Spinal cord (tissue), 10 donors: Measurements from ENCODE around the gene OCIAD1. TPM values are rescaled to one million over a fixed set of nuclear protein-coding genes. Genes with fewer than 3 reads are reported as not detected.

Experiments
- DNase-seq, 6 donors: peaks; one replicate each; pipeline versions ENCODE4 v3.0.0 to v3.0.0-alpha.2; 2013 to 2015; ENCODE audit warnings: low spot score in 6 of 6, low read depth in 4 of 6
- H3K27ac ChIP-seq: one replicate; pipeline ENCODE4 v1.5.1; 2013; ENCODE audit warnings: low read depth, low read length, control low read depth
- H3K27me3 ChIP-seq: one replicate; pipeline ENCODE4 v1.6.1; 2013; ENCODE audit warnings: low read length; ENCODE audit not compliant: control insufficient read depth, insufficient read depth
- H3K36me3 ChIP-seq: one replicate; pipeline ENCODE4 v1.6.1; 2013; ENCODE audit warnings: low read length; ENCODE audit not compliant: control insufficient read depth, insufficient read depth
- H3K4me1 ChIP-seq: one replicate; pipeline ENCODE4 v1.6.1; 2013; ENCODE audit warnings: low read length; ENCODE audit not compliant: control insufficient read depth, insufficient read depth
- H3K4me3 ChIP-seq: one replicate; pipeline ENCODE4 v1.5.1; 2013; ENCODE audit warnings: low read depth, low read length, control low read depth
- H3K9me3 ChIP-seq: one replicate; pipeline ENCODE4 v1.6.1; 2013; ENCODE audit warnings: low read length; ENCODE audit not compliant: control insufficient read depth, insufficient read depth
- WGBS: methylation state at CpG from one replicate; pipeline ENCODE4 v1.1.5; 2013; ENCODE audit warnings: missing lambda C conversion rate; ENCODE audit not compliant: insufficient coverage; 5-methylcytosine and 5-hydroxymethylcytosine counted together
- polyA plus RNA-seq, 2 donors: library from polyadenylated mRNA; unstranded; fragments of 120-200 nt; gene quantifications; one replicate each; pipeline ENCODE4 v1.2.1, GENCODE V29; 2013; ENCODE audit not compliant: insufficient read length in 2 of 2
- total RNA-seq, 2 donors: library from RNA; depleted of rRNA in 1 of 2; stranded (reverse); fragments of 120-200 nt in 1 of 2; fragments of >200 nt in 1 of 2; gene quantifications; one replicate each; pipeline versions ENCODE4 v1.2.3 to v1.2.4, GENCODE V29; 2013 to 2014
- donor health status: healthy.

The OCIAD1 gene
- total and polyA plus RNA-seq, 4 donors = 193 to 389 (median 308) TPM

- H3K36me3 ChIP-seq = peaks cover 9% of the 10 kb centered on the region
- no peaks in the 10 kb centered on the region for H3K9me3 ChIP-seq
- 100% methylated on average over 1 of the region's 4 CpGs for whole genome bisulfite sequencing
- H3K4me1 ChIP-seq = peaks cover 4% of the 10 kb centered on the region
- H3K4me3 ChIP-seq = no peak overlapping the region
- no peak overlapping the region for H3K27ac ChIP-seq
- H3K27me3 ChIP-seq = no peaks in the 10 kb centered on the region
- no peak for DNase-seq
Measured at GRCh38 chr4:48901196-48901595, 70.3 kb downstream of the OCIAD1 start.

GRCh38 chr4:48902266-48902665, 71.4 kb downstream of the OCIAD1 start:
- no peak overlapping the region for H3K27ac ChIP-seq
- no peaks in the 10 kb centered on the region for H3K27me3 ChIP-seq
- no peak overlapping the region for H3K4me3 ChIP-seq
- peaks cover 4% of the 10 kb centered on the region for H3K36me3 ChIP-seq
- H3K4me1 ChIP-seq = peaks cover 10% of the 10 kb centered on the region
- no peaks in the 10 kb centered on the region for H3K9me3 ChIP-seq
- no peak for DNase-seq

- 97% methylated on average over 3 of the region's 4 CpGs for WGBS
- DNase-seq = no peak
- Histone ChIP-seq H3K27me3 (no peaks in the 10 kb centered on the region), H3K9me3 (no peaks in the 10 kb centered on the region), H3K4me3 (no peak overlapping the region), H3K36me3 (peaks cover 4% of the 10 kb centered on the region), H3K27ac (no peak overlapping the region), H3K4me1 (peaks cover 10% of the 10 kb centered on the region)
Measured at GRCh38 chr4:48904101-48904500, 73.2 kb downstream of the OCIAD1 start.

GRCh38 chr4:48904541-48905142, 73.8 kb downstream of the OCIAD1 start:
- no peaks in the 10 kb centered on the region for H3K27me3 ChIP-seq
- peaks cover 4% of the 10 kb centered on the region for H3K36me3 ChIP-seq
- H3K4me1 ChIP-seq = peaks cover 10% of the 10 kb centered on the region
- no peak overlapping the region for H3K27ac ChIP-seq
- 99% methylated on average over 3 of the region's 3 CpGs for WGBS
- H3K4me3 ChIP-seq = no peak overlapping the region
- H3K9me3 ChIP-seq = no peaks in the 10 kb centered on the region
- DNase-seq = no peak

GRCh38 chr4:48905363-48906015, 74.6 kb downstream of the OCIAD1 start:
- H3K27ac ChIP-seq = no peak overlapping the region
- no peak for DNase-seq
- H3K9me3 ChIP-seq = no peaks in the 10 kb centered on the region
- peak overlapping the region; percentile 54 for H3K4me3 ChIP-seq
- H3K36me3 ChIP-seq = peaks cover 4% of the 10 kb centered on the region
- H3K4me1 ChIP-seq = peaks cover 10% of the 10 kb centered on the region
- 84% methylated on average over 4 of the region's 9 CpGs for WGBS
- H3K27me3 ChIP-seq = no peaks in the 10 kb centered on the region

- peak in 5 of 6 donors; percentile 22 to 94 (median 33) for DNase-seq
- no peaks in the 10 kb centered on the region for H3K27me3 ChIP-seq
- H3K4me1 ChIP-seq = peaks cover 10% of the 10 kb centered on the region
- peak within 1 kb of the TSS; percentile 54 for H3K4me3 ChIP-seq
- H3K27ac ChIP-seq = no peak within 1 kb of the TSS
- 7% methylated on average over 63 of the region's 65 CpGs for WGBS
- H3K9me3 ChIP-seq = no peaks in the 10 kb centered on the region
- H3K36me3 ChIP-seq = peaks cover 4% of the 10 kb centered on the region
Measured at GRCh38 chr4:48906206-48907173, 75.6 kb downstream of the OCIAD1 start, which contains the start of gene OCIAD2. TSS of gene OCIAD2 (minus strand) at chr4:48906774. CDS start at chr4:48904549, 2,225 bp downstream.

GRCh38 chr4:48907706-48908477, 77.0 kb downstream of the OCIAD1 start:
- DNase-seq = no peak
- Histone ChIP-seq H3K9me3 (no peaks in the 10 kb centered on the region), H3K27me3 (no peaks in the 10 kb centered on the region), H3K27ac (no peak overlapping the region), H3K4me1 (peaks cover 10% of the 10 kb centered on the region), H3K36me3 (no peaks in the 10 kb centered on the region), H3K4me3 (no peak overlapping the region)
- WGBS = 91% methylated on average over 5 of the region's 7 CpGs

- H3K36me3 ChIP-seq = no peaks in the 10 kb centered on the region
- no peaks in the 10 kb centered on the region for H3K27me3 ChIP-seq
- H3K4me3 ChIP-seq = no peak overlapping the region
- H3K27ac ChIP-seq = no peak overlapping the region
- H3K9me3 ChIP-seq = no peaks in the 10 kb centered on the region
- no peak for DNase-seq
- peaks cover 10% of the 10 kb centered on the region for H3K4me1 ChIP-seq
Measured at GRCh38 chr4:48908687-48909086, 77.8 kb downstream of the OCIAD1 start.

GRCh38 chr4:48909697-48910096, 78.8 kb downstream of the OCIAD1 start:
- WGBS = 55% methylated on average over 1 of the region's 3 CpGs
- H3K4me1 ChIP-seq = peaks cover 10% of the 10 kb centered on the region
- H3K4me3 ChIP-seq = no peak overlapping the region
- no peaks in the 10 kb centered on the region for H3K9me3 ChIP-seq
- H3K27ac ChIP-seq = no peak overlapping the region
- DNase-seq = no peak
- H3K27me3 ChIP-seq = no peaks in the 10 kb centered on the region
- no peaks in the 10 kb centered on the region for H3K36me3 ChIP-seq
